Heart right ventricle (tissue), 16 donors: ENCODE data around the gene PTPN4. TPM values are rescaled to one million over a fixed set of nuclear protein-coding genes. Genes with fewer than 3 reads are reported as not detected.
A peak's percentile ranks its signal among the peaks of the same experiment; 100 is the strongest.

ENCODE experiments used
- ATAC-seq, 8 donors: fragments of 200-7000 bp; cut with Tn5 transposase; one replicate each; pipeline ENCODE4 v1.9.1; 2020; ENCODE audit warnings: mild to moderate bottlenecking in 8 of 8, moderate library complexity in 8 of 8, moderate number of reproducible peaks in 1 of 8
- DNase-seq, 2 donors: peaks; one replicate each; pipeline ENCODE4 v3.0.0-alpha.2; 2020
- H3K27ac ChIP-seq, 10 donors: fragments of 200-600 bp; sonication (generic) in 2 of 10; one replicate each; pipeline versions ENCODE4 v1.5.0 to v1.8.0; 2020 to 2022; ENCODE audit warnings: mild to moderate bottlenecking in 3 of 10
- H3K27me3 ChIP-seq, 7 donors: fragments of 200-600 bp; one replicate each; pipeline ENCODE4 v1.8.0; 2021 to 2022; ENCODE audit warnings: mild to moderate bottlenecking in 2 of 7
- H3K36me3 ChIP-seq, 9 donors: fragments of 200-600 bp; sonication (generic) in 1 of 9; one replicate each; pipeline versions ENCODE4 v1.5.0 to v1.8.0; 2020 to 2022; ENCODE audit warnings: mild to moderate bottlenecking in 2 of 9
- H3K4me1 ChIP-seq, 9 donors: fragments of 200-600 bp; sonication (generic) in 1 of 9; one replicate each; pipeline versions ENCODE4 v1.5.0 to v1.8.0; 2020 to 2022; ENCODE audit warnings: mild to moderate bottlenecking in 4 of 9
- H3K4me3 ChIP-seq, 10 donors: fragments of 200-600 bp; sonication (generic) in 2 of 10; one replicate each; pipeline versions ENCODE4 v1.5.0 to v1.8.0; 2020 to 2022; ENCODE audit warnings: mild to moderate bottlenecking in 7 of 10, moderate library complexity in 2 of 10
- H3K9me3 ChIP-seq, 11 donors: fragments of 200-600 bp in 10 of 11; sonication (generic) in 2 of 11; one replicate each; pipeline versions ENCODE4 v1.5.0 to v1.8.0; 2013 to 2022; ENCODE audit warnings: mild to moderate bottlenecking in 2 of 11, control low read depth in 1 of 11, moderate library complexity in 1 of 11
- CTCF ChIP-seq, 9 donors: fragments of 200-600 bp; sonication (generic) in 2 of 9; IDR thresholded peaks; one replicate each; pipeline versions ENCODE4 v1.5.0 to v1.8.0; 2021 to 2022; ENCODE audit warnings: antibody characterized with exemption in 9 of 9, mild to moderate bottlenecking in 5 of 9, moderate library complexity in 1 of 9
- WGBS, 2 donors: extraction: QIAGEN DNeasy Blood & Tissue Kit; methylation state at CpG; one replicate each; pipeline ENCODE4 v1.1.7; 2013; ENCODE audit warnings: inconsistent platforms in 1 of 2; 5-methylcytosine and 5-hydroxymethylcytosine counted together
- intact Hi-C, 10 donors: fragments of 100-400 bp; cut with DNase I; formaldehyde crosslinking; loops; one replicate each; pipeline versions ENCODE4 v1.11.1 to v1.14.2; 2022
- polyA plus RNA-seq, 2 donors: library from polyadenylated mRNA; stranded (reverse); fragments of 200-250 nt; gene quantifications; one replicate each; pipeline ENCODE4 v1.2.3, GENCODE V29; 2013
- total RNA-seq, 10 donors: library from RNA; stranded (reverse); fragmentation: NEBNext Ultra II Directional in 3 of 10; extraction: Animal tissue kit (Norgen Biotek cat#: 25700) in 3 of 10; gene quantifications; one replicate each; pipeline versions ENCODE4 v1.2.1 to v1.2.4, GENCODE V29; 2021 to 2023
- donor health status: Arrhythmogenic right ventricular cardiomyopathy.
- donor health status: ischemic (EF 13 %, LVEDD 7.1; RV severe dilation, severe dysfunction).
- donor health status: healthy with polysubstance abuse.
- donor health status: DM: no; HTN: yes; CAD: no.
- donor health status: DM: no; HTN: no; CAD: no.
- donor health status: ischemic (EF 25% LVEDD 6.9; RV normal size, moderate dysfunction).
- donor health status: ischemic (EF 25% LVEDD 5.7; RV mildly dilated, moderate dysfunction).
- donor health status: healthy.
- donor health status: DM: yes; HTN: yes; CAD: no.
- donor health status: Ischemic cardiomyopathy.
- donor health status: ischemic (EF 35%, LVEDD 5.7; RV mildly dilated, moderate dysfunction).
- donor health status: nonischemic (EF 11% LVEDD 7.7; RV severe dilation, severe dysfunction).
- donor health status: DM: yes; HTN: yes; CAD: no.
- donor health status: PGD.
- donor health status: ischemic (EF 29% LVEDD 5.4; RV normal size, mild dysfunction).
- donor health status: nonischemic (EF 23%, LVEDD 6.1; RV moderate dilation, normal function).

The PTPN4 gene
- total and polyA plus RNA-seq, 12 donors, result 2.5 to 56.1 (median 44.7) TPM

GRCh38 chr2:119819846-119820245, 60.1 kb downstream of the PTPN4 start:
- intact Hi-C loops, result loop anchor here in 5 of 10 donors (5.0 kb wide), 4 partner anchors 58 to 118 kb away; partner anchors contain the start of gene PTPN4 (in 1 of the 5)
- TF ChIP-seq CTCF (IDR thresholded peaks at IDR 0.05), result no peak
- Histone ChIP-seq H3K27me3 (no peaks in the 10 kb centered on the region), H3K27ac (peak overlapping the region in 3 of 10 donors; percentile 6 to 45 (median 16)), H3K36me3 (no peaks in the 10 kb centered on the region), H3K4me3 (no peak overlapping the region), H3K4me1 (peaks cover 0 to 34% (median 11%) of the 10 kb centered on the region in 9 donors), H3K9me3 (peaks cover 0 to 11% (median 0%) of the 10 kb centered on the region in 11 donors)
- WGBS, 2 donors, result 71 to 86% methylated on average over 6 of the region's 6 CpGs
- DNase-seq (no peak), ATAC-seq (no peak)

GRCh38 chr2:119820275-119820674, 60.6 kb downstream of the PTPN4 start:
- ATAC-seq (peak in 5 of 8 donors; percentile 33 to 82 (median 73)), DNase-seq (peak in 1 of 2 donors; percentile 46)
- no peak overlapping the region for H3K4me3 ChIP-seq
- peaks cover 0 to 34% (median 11%) of the 10 kb centered on the region in 9 donors for H3K4me1 ChIP-seq
- no peaks in the 10 kb centered on the region for H3K36me3 ChIP-seq
- H3K9me3 ChIP-seq, result peaks cover 0 to 11% (median 0%) of the 10 kb centered on the region in 11 donors
- TF ChIP-seq CTCF (IDR thresholded peaks at IDR 0.05), result no peak
- H3K27ac ChIP-seq, result peak overlapping the region in 3 of 10 donors; percentile 6 to 45 (median 16)
- no peaks in the 10 kb centered on the region for H3K27me3 ChIP-seq
- intact Hi-C loops, result loop anchor here in 4 of 10 donors (5.0 kb wide), 3 partner anchors 63 to 118 kb away; partner anchors contain the start of gene PTPN4 (in 1 of the 4)

- no peaks in the 10 kb centered on the region for H3K27me3 ChIP-seq
- DNase-seq (no peak), ATAC-seq (no peak)
- WGBS, 2 donors, result 87 to 96% methylated on average over 2 of the region's 2 CpGs
- H3K4me1 ChIP-seq, result peaks cover 0 to 34% (median 11%) of the 10 kb centered on the region in 9 donors
- no peak overlapping the region for H3K4me3 ChIP-seq
- H3K36me3 ChIP-seq, result no peaks in the 10 kb centered on the region
- no peak for TF ChIP-seq CTCF (IDR thresholded peaks at IDR 0.05)
- intact Hi-C loops, result loop anchor here in 4 of 10 donors (5.0 kb wide), 3 partner anchors 64 to 119 kb away; partner anchors contain the start of gene PTPN4 (in 1 of the 4)
- H3K9me3 ChIP-seq, result peaks cover 0 to 11% (median 0%) of the 10 kb centered on the region in 11 donors
- H3K27ac ChIP-seq, result no peak overlapping the region
These were observed 61.5 kb downstream of the PTPN4 start for GRCh38 chr2:119821266-119821665.

- Histone ChIP-seq H3K27ac (no peak overlapping the region), H3K36me3 (no peaks in the 10 kb centered on the region), H3K4me1 (peaks cover 0 to 38% (median 11%) of the 10 kb centered on the region in 9 donors), H3K27me3 (no peaks in the 10 kb centered on the region), H3K9me3 (no peaks in the 10 kb centered on the region), H3K4me3 (no peak overlapping the region)
- TF ChIP-seq CTCF (IDR thresholded peaks at IDR 0.05), result peak; percentile 32 to 76 (median 66)
- ATAC-seq (peak; percentile 44 to 66 (median 63)), DNase-seq (no peak)
- intact Hi-C loops, result loop anchor here in 9 of 10 donors (1.0 to 5.0 kb wide), 7 partner anchors 65 to 122 kb away; partner anchors contain the start of gene PTPN4 (in 2 of the 9)
- WGBS, 2 donors, result 42 to 43% methylated on average over 7 of the region's 7 CpGs
These were observed 64.1 kb downstream of the PTPN4 start for GRCh38 chr2:119823734-119824334.
